ENCODE measurements around the gene IDH2.
"Not testable (repeated sequence)": the region's sequence is repeated elsewhere in the genome, so short reads cannot be mapped to it uniquely, and the experiment has no call there.

The IDH2 gene

GRCh38 chr15:90101969-90102890, at the start of gene IDH2:
Gene IDH2, minus strand, starts transcription at chr15:90102468. Its CDS starts 78 bp downstream, at chr15:90102390.
- Mint-ChIP-seq H3K36me3 (ENCODE audit: insufficient read depth) (peaks cover 24% of the 10 kb centered on the region), H3K4me1 (peaks cover 50% of the 10 kb centered on the region), H3K4me3 (peak within 1 kb of the TSS; percentile 83), H3K27me3 (no peaks in the 10 kb centered on the region), H3K9me3 (no peaks in the 10 kb centered on the region), H3K27ac (ENCODE audit: low read depth) (peak within 1 kb of the TSS; percentile 98)
- DNase-seq (ENCODE audit: low spot score in 2 of 2), result peak; percentile 45 to 48
- peak; percentile 59 for ATAC-seq (replicated peaks; ENCODE audit: extremely low read depth, poor library complexity, severe bottlenecking)

DNA sequence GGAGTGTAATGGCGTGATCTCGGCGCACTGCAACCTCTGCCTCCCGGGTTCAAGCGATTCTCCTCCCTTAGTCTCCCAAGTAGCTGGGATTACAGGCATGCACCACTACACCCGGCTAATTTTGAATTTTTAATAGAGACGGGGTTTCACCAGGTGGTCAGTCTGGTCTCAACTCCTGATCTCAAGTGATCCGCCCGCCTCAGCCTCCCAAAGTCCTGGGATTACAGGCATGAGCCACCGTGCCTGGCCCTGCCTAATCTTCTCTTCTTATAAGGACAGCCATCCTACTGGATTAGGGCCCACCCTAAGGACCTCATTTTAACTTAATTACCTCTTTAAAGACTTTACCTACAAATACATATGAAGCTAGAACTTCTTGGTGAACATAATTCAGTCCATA, 48.3 kb upstream of the IDH2 start:
- not testable (repeated sequence) for H3K4me1 Mint-ChIP-seq; H3K27me3 Mint-ChIP-seq; H3K36me3 Mint-ChIP-seq (ENCODE audit: insufficient read depth); H3K27ac Mint-ChIP-seq (ENCODE audit: low read depth); H3K9me3 Mint-ChIP-seq; ATAC-seq (replicated peaks; ENCODE audit: extremely low read depth, poor library complexity, severe bottlenecking); DNase-seq (ENCODE audit: low spot score in 2 of 2); H3K4me3 Mint-ChIP-seq

GRCh38 chr15:90149609-90150340, 47.5 kb upstream of the IDH2 start:
- Mint-ChIP-seq H3K9me3 (no peaks in the 10 kb centered on the region), H3K27ac (ENCODE audit: low read depth) (no peak overlapping the region), H3K27me3 (no peaks in the 10 kb centered on the region), H3K4me1 (no peaks in the 10 kb centered on the region), H3K4me3 (no peak overlapping the region), H3K36me3 (ENCODE audit: insufficient read depth) (peaks cover 2% of the 10 kb centered on the region)
- DNase-seq (ENCODE audit: low spot score in 2 of 2), result no peak
- ATAC-seq (replicated peaks; ENCODE audit: extremely low read depth, poor library complexity, severe bottlenecking), result no peak

- H3K4me1 Mint-ChIP-seq; H3K27ac Mint-ChIP-seq (ENCODE audit: low read depth); ATAC-seq (replicated peaks; ENCODE audit: extremely low read depth, poor library complexity, severe bottlenecking); H3K9me3 Mint-ChIP-seq; H3K36me3 Mint-ChIP-seq (ENCODE audit: insufficient read depth); H3K4me3 Mint-ChIP-seq; H3K27me3 Mint-ChIP-seq; DNase-seq (ENCODE audit: low spot score in 2 of 2): not testable (repeated sequence)
Measured at GRCh38 chr15:90146198-90146761, 44.0 kb upstream of the IDH2 start.

DNA sequence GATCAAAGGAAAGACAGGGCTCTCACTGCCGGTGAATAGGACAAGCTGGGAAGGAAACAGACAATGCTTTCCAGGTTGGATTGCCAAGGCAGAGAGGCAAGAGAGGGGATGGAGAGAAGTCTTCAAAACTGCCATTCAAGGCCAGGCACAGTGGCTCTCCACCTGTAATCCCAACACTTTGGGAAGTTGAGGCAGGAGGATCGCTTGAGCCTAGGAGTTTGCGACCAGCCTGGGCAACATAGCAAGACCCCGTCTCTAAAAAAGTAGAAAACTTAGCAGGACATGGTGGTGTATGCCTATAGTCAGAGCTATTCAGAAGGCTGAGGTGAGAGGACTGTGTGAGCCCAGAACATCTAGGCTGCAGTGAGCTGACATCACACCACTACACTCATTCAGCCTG, 43.5 kb upstream of the IDH2 start:
- Mint-ChIP-seq H3K4me3 (no peak overlapping the region), H3K27me3 (no peaks in the 10 kb centered on the region), H3K4me1 (peaks cover 7% of the 10 kb centered on the region), H3K27ac (ENCODE audit: low read depth) (no peak overlapping the region), H3K36me3 (ENCODE audit: insufficient read depth) (peaks cover 2% of the 10 kb centered on the region), H3K9me3 (no peaks in the 10 kb centered on the region)
- ATAC-seq (replicated peaks; ENCODE audit: extremely low read depth, poor library complexity, severe bottlenecking) (no peak), DNase-seq (ENCODE audit: low spot score in 2 of 2) (no peak)

DNA sequence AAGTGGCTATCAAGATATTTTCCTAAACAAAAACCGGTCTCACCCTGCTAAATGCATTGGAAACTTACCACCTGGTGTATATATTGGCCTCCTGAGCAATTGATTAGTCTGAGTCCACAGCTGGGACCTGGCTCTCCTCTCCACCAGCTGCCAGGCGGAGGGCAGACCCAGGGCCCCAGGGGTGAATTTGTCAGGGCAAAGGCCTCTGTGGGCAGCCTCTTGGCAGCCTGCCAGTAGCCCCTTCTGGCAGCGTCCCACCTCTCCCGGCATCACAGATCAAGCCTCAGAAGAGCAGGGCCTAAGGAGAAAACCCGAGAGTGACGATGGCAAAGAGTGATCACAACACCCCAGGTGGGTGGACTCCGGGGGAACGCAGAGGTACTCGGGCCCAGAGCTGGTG, 43.0 kb upstream of the IDH2 start:
- ATAC-seq (replicated peaks; ENCODE audit: extremely low read depth, poor library complexity, severe bottlenecking), result no peak
- Mint-ChIP-seq H3K36me3 (ENCODE audit: insufficient read depth) (peaks cover 2% of the 10 kb centered on the region), H3K4me1 (peaks cover 7% of the 10 kb centered on the region), H3K9me3 (no peaks in the 10 kb centered on the region), H3K27me3 (no peaks in the 10 kb centered on the region), H3K4me3 (no peak overlapping the region), H3K27ac (ENCODE audit: low read depth) (no peak overlapping the region)
- DNase-seq (ENCODE audit: low spot score in 2 of 2), result no peak

DNA sequence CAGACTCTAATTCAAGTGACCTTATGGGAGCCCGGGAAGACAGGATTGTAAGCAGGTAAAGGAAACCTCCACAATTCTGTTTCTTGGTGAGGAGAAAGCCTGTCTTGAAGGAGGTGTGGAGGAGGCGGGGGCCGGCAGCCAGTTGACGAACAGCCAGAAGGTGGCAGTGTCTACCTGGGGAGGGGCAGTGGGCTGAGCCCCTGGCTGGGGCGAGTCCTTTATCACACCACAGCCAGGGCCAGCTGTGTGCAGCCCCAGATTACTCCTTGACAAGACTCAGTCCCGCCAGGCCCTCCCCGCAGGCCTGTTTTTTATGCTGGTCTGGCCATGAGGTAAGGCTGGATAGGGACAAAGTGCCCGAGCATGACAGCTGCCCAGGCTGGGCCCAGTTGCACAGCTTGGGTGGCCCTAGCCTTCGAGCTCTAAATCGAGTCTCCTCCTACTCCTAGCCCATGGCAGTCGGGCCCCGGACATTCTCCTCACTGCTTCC, 40.9 kb upstream of the IDH2 start:
- Mint-ChIP-seq H3K9me3 (no peaks in the 10 kb centered on the region), H3K36me3 (ENCODE audit: insufficient read depth) (peaks cover 1% of the 10 kb centered on the region), H3K27ac (ENCODE audit: low read depth) (no peak overlapping the region), H3K27me3 (no peaks in the 10 kb centered on the region), H3K4me1 (peaks cover 7% of the 10 kb centered on the region), H3K4me3 (peak overlapping the region; percentile 54)
- ATAC-seq (replicated peaks; ENCODE audit: extremely low read depth, poor library complexity, severe bottlenecking) (peak; percentile 62), DNase-seq (ENCODE audit: low spot score in 2 of 2) (peak; percentile 19 to 39)

- DNase-seq (ENCODE audit: low spot score in 2 of 2), result peak in 1 of 2 donors; percentile 52
- ATAC-seq (replicated peaks; ENCODE audit: extremely low read depth, poor library complexity, severe bottlenecking), result peak; percentile 86
Measured at GRCh38 chr15:90142216-90143165, 40.2 kb upstream of the IDH2 start.

GRCh38 chr15:90141646-90142045, 39.4 kb upstream of the IDH2 start:
- H3K9me3 Mint-ChIP-seq, result no peaks in the 10 kb centered on the region
- H3K36me3 Mint-ChIP-seq (ENCODE audit: insufficient read depth), result no peaks in the 10 kb centered on the region
- no peaks in the 10 kb centered on the region for H3K27me3 Mint-ChIP-seq
- DNase-seq (ENCODE audit: low spot score in 2 of 2), result no peak
- H3K4me3 Mint-ChIP-seq, result peak overlapping the region; percentile 33
- ATAC-seq (replicated peaks; ENCODE audit: extremely low read depth, poor library complexity, severe bottlenecking), result no peak
- H3K27ac Mint-ChIP-seq (ENCODE audit: low read depth), result no peak overlapping the region
- peaks cover 7% of the 10 kb centered on the region for H3K4me1 Mint-ChIP-seq

More at GRCh38 chr15:90142216-90143165, 40.2 kb upstream of the IDH2 start:
- Mint-ChIP-seq H3K4me1 (peaks cover 7% of the 10 kb centered on the region), H3K9me3 (no peaks in the 10 kb centered on the region), H3K27ac (ENCODE audit: low read depth) (no peak overlapping the region), H3K27me3 (no peaks in the 10 kb centered on the region), H3K36me3 (ENCODE audit: insufficient read depth) (no peaks in the 10 kb centered on the region), H3K4me3 (peak overlapping the region; percentile 54)

DNA sequence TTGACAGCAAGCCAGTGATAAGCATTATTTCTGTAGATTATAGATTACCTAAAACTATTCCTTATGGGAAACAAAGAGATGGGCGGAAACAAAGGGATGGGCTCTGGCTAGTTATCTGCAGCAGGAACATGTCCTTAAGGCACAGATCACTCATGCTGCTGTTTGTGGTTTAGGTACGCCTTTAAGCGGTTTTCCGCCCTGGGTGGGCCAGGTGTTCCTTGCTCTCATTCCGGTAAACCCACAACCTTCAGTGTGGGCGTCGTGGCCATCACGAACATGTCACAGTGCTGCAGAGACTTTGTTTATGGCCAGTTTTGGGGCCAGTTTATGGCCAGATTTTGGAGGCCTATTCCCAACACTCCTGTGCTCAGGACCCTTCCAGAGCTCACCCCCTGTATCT, 37.3 kb upstream of the IDH2 start:
- not testable (repeated sequence) for H3K4me3 Mint-ChIP-seq; ATAC-seq (replicated peaks; ENCODE audit: extremely low read depth, poor library complexity, severe bottlenecking); H3K27ac Mint-ChIP-seq (ENCODE audit: low read depth); H3K9me3 Mint-ChIP-seq; H3K4me1 Mint-ChIP-seq; DNase-seq (ENCODE audit: low spot score in 2 of 2); H3K27me3 Mint-ChIP-seq; H3K36me3 Mint-ChIP-seq (ENCODE audit: insufficient read depth)

GRCh38 chr15:90138071-90138833, 36.0 kb upstream of the IDH2 start:
- Mint-ChIP-seq H3K4me3 (no peak overlapping the region), H3K4me1 (peaks cover 7% of the 10 kb centered on the region), H3K36me3 (ENCODE audit: insufficient read depth) (no peaks in the 10 kb centered on the region)

More at GRCh38 chr15:90138071-90138833, 36.0 kb upstream of the IDH2 start:
- Mint-ChIP-seq H3K9me3 (no peaks in the 10 kb centered on the region), H3K27me3 (no peaks in the 10 kb centered on the region), H3K27ac (ENCODE audit: low read depth) (no peak overlapping the region)
- ATAC-seq (replicated peaks; ENCODE audit: extremely low read depth, poor library complexity, severe bottlenecking) (no peak), DNase-seq (ENCODE audit: low spot score in 2 of 2) (no peak)

Data from central memory CD8-positive, alpha-beta T cell (primary cell).